Kidney (tissue), 14 donors: ENCODE measurements around the gene CCNI2. TPM values are rescaled to one million over a fixed set of nuclear protein-coding genes. Genes with fewer than 3 reads are reported as not detected.

Source experiments
- DNase-seq, 5 donors: peaks; one replicate each; pipeline ENCODE4 v3.0.0-alpha.2; 2013 to 2020
- FAIRE-seq: peaks from 2 replicates; lab custom pipeline; 2012; peaks lifted over from hg19 to GRCh38; lab: Jason Lieb, UNC
- H3K27ac ChIP-seq, 2 donors: one replicate each; pipeline ENCODE4 v1.7.0; 2013; ENCODE audit warnings: low read depth in 2 of 2, low read length in 2 of 2, inconsistent platforms in 1 of 2
- H3K27me3 ChIP-seq: one replicate; pipeline ENCODE4 v1.7.1; 2013; ENCODE audit warnings: low read length, inconsistent platforms; ENCODE audit not compliant: control insufficient read depth, insufficient read depth
- H3K36me3 ChIP-seq, 3 donors: one replicate each; pipeline versions ENCODE4 v1.7.0 to v1.7.1; 2013; ENCODE audit warnings: low read length in 3 of 3, control low read depth in 1 of 3, inconsistent platforms in 1 of 3; ENCODE audit not compliant: insufficient read depth in 3 of 3, control insufficient read depth in 2 of 3
- H3K4me1 ChIP-seq, 3 donors: one replicate each; pipeline versions ENCODE4 v1.7.0 to v1.7.1; 2013; ENCODE audit warnings: low read length in 3 of 3, inconsistent platforms in 1 of 3, low read depth in 1 of 3; ENCODE audit not compliant: control insufficient read depth in 2 of 3, insufficient read depth in 2 of 3
- H3K4me3 ChIP-seq, 3 donors: one replicate each; pipeline versions ENCODE4 v1.7.0 to v1.8.1; 2013; ENCODE audit warnings: low read length in 3 of 3, control low read depth in 1 of 3, inconsistent platforms in 1 of 3
- H3K9ac ChIP-seq, 3 donors: one replicate each; pipeline versions ENCODE4 v1.7.0 to v1.7.1; 2013; ENCODE audit warnings: low read length in 3 of 3, control low read depth in 1 of 3, inconsistent platforms in 1 of 3
- H3K9me3 ChIP-seq, 3 donors: one replicate each; pipeline versions ENCODE4 v1.7.0 to v1.7.1; 2013; ENCODE audit warnings: low read length in 3 of 3, control low read depth in 1 of 3, inconsistent platforms in 1 of 3; ENCODE audit not compliant: control insufficient read depth in 2 of 3, insufficient read depth in 1 of 3
- intact Hi-C: fragments of 100-400 bp; cut with DNase I; formaldehyde crosslinking; loops from one replicate; pipeline ENCODE4 v1.11.1; 2022
- polyA plus RNA-seq: library from polyadenylated mRNA; stranded (reverse); fragments of 350-450 nt; fragmentation: Illumina TruSeq; extraction: RNeasy Lipid Tissue Mini Kit (QIAGEN cat#74804); gene quantifications from one replicate; pipeline ENCODE4 v1.2.3, GENCODE V29; 2014; ENCODE audit warnings: low read depth, low replicate concordance; ENCODE audit not compliant: insufficient read depth
- total RNA-seq: library from RNA; stranded (reverse); fragmentation: NEBNext Ultra II Directional; extraction: Animal tissue kit (Norgen Biotek cat#: 25700); gene quantifications from one replicate; pipeline ENCODE4 v1.2.1, GENCODE V29; 2021
- TF ChIP-seq, protein P1 (sequence below): IDR thresholded peaks from 3 replicates; pipeline ENCODE4 v1.5.1; 2012; ENCODE audit warnings: mild to moderate bottlenecking, moderate library complexity, borderline replicate concordance; ENCODE audit not compliant: insufficient read depth; ENCODE audit errors: extremely low read depth
- donor health status: control.
- donor health status: control.
- donor health status: control.
- donor health status: control.
- donor health status: control.
- donor health status: DM: yes; HTN: yes; CAD: no.
- donor health status: Normal renal cell carcinoma (clear cell type).

The CCNI2 gene
- total and polyA plus RNA-seq, 2 donors from 2014 or later, result 3.4 to 3.8 TPM

DNA sequence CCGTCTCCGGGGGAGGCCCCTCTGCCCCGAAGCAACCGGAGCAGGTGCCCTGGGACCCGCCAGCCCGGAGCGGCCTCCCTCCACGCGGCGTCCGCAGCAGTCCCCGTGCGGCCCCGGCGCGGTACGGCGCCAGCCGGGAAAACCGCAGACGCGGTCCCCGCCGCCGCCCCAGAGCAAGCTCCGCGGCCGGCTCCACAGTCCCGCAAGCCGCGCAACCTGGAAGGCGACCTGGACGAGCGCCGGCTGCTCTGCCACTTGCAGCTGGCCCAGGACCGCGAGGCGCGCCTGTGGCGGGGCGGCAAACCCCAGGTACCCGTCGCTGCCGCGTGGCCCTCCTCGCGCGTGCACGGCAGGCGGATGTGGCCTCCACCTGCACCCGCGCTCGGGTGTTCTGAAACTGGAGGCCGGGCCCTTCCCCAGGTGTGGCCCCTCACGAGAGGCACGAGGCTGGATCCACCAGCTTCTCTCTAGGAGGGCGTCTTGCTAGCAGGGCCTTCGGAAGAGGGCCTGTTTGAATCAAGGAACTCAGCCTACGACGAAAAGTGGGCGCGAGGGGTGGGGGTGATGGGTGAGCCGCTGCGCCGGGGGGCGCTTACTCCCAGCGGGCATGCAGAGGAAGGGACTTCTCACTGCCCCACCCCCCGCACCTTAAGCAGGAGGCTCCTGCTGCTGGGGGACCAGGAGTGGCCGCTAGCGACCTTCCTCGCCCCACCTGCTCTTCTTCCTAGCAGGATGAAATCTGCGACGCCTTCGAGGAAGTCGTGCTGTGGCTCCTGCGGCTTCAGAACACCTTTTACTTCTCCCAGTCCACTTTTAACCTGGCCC, 602 bp downstream of the CCNI2 start:
- Histone ChIP-seq H3K9ac (no peak overlapping the region), H3K4me3 (peak overlapping the region in 1 of 3 donors; percentile 62), H3K27ac (no peak overlapping the region), H3K27me3 (peaks cover 12% of the 10 kb centered on the region), H3K36me3 (no peaks in the 10 kb centered on the region), H3K9me3 (no peaks in the 10 kb centered on the region), H3K4me1 (peaks cover 0 to 14% (median 4%) of the 10 kb centered on the region in 3 donors)
- FAIRE-seq (no peak), DNase-seq (peak in 4 of 5 donors; percentile 25 to 77 (median 44))
- TF ChIP-seq, protein P1, sequence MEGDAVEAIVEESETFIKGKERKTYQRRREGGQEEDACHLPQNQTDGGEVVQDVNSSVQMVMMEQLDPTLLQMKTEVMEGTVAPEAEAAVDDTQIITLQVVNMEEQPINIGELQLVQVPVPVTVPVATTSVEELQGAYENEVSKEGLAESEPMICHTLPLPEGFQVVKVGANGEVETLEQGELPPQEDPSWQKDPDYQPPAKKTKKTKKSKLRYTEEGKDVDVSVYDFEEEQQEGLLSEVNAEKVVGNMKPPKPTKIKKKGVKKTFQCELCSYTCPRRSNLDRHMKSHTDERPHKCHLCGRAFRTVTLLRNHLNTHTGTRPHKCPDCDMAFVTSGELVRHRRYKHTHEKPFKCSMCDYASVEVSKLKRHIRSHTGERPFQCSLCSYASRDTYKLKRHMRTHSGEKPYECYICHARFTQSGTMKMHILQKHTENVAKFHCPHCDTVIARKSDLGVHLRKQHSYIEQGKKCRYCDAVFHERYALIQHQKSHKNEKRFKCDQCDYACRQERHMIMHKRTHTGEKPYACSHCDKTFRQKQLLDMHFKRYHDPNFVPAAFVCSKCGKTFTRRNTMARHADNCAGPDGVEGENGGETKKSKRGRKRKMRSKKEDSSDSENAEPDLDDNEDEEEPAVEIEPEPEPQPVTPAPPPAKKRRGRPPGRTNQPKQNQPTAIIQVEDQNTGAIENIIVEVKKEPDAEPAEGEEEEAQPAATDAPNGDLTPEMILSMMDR, result no peak
- intact Hi-C loops, result no loop called here

DNA sequence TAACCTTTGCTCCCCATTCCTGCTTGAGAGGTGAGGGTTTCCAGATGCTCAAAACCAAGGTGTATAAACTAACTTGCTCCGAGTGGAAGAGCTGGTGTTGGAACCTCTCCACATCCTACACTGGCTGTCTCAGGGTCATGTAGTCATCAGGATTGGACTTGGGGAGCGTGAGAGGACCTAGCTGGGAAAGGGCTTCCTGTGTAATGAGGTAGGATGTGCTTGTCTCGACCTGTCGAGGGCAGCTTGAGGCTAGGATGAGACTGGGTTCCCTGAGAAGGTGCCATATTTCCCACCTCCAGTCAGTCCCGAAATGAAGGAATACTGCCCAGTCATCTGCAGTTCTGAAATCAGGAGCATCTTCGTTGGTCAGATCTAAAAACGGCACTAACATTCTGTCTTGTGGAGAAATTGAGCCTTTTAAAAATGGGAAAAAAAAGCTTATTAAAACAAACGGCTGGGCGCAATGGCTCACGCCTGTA, 1.3 kb downstream of the CCNI2 start:
- TF ChIP-seq, protein P1, result no peak
- Histone ChIP-seq H3K9ac (no peak overlapping the region), H3K27ac (no peak overlapping the region), H3K4me3 (no peak overlapping the region), H3K4me1 (peaks cover 0 to 16% (median 4%) of the 10 kb centered on the region in 3 donors), H3K27me3 (peaks cover 12% of the 10 kb centered on the region), H3K36me3 (no peaks in the 10 kb centered on the region), H3K9me3 (no peaks in the 10 kb centered on the region)
- intact Hi-C loops, result no loop called here
- FAIRE-seq, result no peak
- peak in 1 of 5 donors; percentile 30 for DNase-seq

DNA sequence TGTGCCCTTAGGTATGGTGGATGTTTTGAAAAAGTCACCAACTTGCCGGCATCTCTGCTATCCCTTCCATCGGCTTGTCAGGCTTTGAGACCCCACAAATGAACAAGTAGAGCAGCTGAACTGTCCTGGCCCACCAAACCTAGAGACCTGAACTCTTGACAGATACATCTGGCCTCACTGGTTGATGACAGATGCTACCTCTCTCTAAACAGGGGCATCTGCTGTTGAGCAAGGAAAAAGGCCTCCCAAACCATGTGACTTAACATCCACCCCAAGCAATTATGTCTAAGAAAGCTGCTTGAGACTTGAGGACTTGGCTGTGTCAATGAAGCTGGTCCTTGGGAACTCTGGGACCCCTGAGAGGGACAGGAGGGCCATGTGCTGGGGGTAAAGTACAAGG, 2.3 kb downstream of the CCNI2 start:
- intact Hi-C loops, result no loop called here
- Histone ChIP-seq H3K9me3 (no peaks in the 10 kb centered on the region), H3K4me1 (peaks cover 0 to 16% (median 4%) of the 10 kb centered on the region in 3 donors), H3K27ac (no peak overlapping the region), H3K9ac (no peak overlapping the region), H3K27me3 (peaks cover 12% of the 10 kb centered on the region), H3K4me3 (no peak overlapping the region), H3K36me3 (no peaks in the 10 kb centered on the region)
- FAIRE-seq (no peak), DNase-seq (no peak)
- TF ChIP-seq, protein P1, result no peak
